ENCODE results near the gene HEPACAM. TPM values are rescaled to one million over a fixed set of nuclear protein-coding genes. Genes with fewer than 3 reads are reported as not detected.

HEPACAM gene
- total RNA-seq, 6 donors from 2014 or later: 0.14 TPM; not detected in 5

DNA sequence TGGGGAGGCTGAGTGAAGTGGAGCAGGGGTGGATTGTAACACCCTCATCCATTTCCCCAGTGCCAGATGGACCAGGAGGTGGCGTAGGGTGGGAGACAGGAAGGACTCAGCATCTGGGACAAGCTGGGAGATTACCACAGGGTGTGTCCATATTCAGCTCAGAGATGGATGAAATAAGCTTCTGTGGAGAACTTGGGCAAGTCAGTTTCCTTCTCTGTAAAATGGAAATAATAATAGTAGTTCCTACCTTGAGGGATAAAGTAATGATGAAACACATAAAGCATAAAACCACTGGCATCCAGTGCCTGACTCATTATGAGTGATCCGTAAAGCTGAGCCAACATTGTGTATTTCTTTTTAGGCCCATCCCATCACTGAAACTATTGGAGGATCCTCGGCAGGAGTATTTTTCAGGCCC lies 37.6 kb downstream of the HEPACAM start:
- no peak for TF ChIP-seq POLR2A (IDR thresholded peaks at IDR 0.05)
- no peak for TF ChIP-seq EP300 (IDR thresholded peaks at IDR 0.05)
- TF ChIP-seq, protein P1, sequence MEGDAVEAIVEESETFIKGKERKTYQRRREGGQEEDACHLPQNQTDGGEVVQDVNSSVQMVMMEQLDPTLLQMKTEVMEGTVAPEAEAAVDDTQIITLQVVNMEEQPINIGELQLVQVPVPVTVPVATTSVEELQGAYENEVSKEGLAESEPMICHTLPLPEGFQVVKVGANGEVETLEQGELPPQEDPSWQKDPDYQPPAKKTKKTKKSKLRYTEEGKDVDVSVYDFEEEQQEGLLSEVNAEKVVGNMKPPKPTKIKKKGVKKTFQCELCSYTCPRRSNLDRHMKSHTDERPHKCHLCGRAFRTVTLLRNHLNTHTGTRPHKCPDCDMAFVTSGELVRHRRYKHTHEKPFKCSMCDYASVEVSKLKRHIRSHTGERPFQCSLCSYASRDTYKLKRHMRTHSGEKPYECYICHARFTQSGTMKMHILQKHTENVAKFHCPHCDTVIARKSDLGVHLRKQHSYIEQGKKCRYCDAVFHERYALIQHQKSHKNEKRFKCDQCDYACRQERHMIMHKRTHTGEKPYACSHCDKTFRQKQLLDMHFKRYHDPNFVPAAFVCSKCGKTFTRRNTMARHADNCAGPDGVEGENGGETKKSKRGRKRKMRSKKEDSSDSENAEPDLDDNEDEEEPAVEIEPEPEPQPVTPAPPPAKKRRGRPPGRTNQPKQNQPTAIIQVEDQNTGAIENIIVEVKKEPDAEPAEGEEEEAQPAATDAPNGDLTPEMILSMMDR (IDR thresholded peaks at IDR 0.05): no peak
- TF ChIP-seq POLR2AphosphoS5 (IDR thresholded peaks at IDR 0.05): no peak
- Histone ChIP-seq H3K4me1 (peaks cover 22 to 32% (median 28%) of the 10 kb centered on the region in 4 donors), H3K36me3 (peaks cover 0 to 21% (median 0%) of the 10 kb centered on the region in 4 donors), H3K4me3 (peak overlapping the region in 1 of 4 donors; percentile 49), H3K9me3 (no peaks in the 10 kb centered on the region), H3K27ac (peak overlapping the region; percentile 84 to 89 (median 86)), H3K27me3 (no peaks in the 10 kb centered on the region)
- ATAC-seq (ENCODE audit: low FRiP score in 2 of 2) (peak in 1 of 2 donors; percentile 60), DNase-seq (no peak)
- 38 to 45% methylated on average over 3 of the region's 3 CpGs for WGBS, 2 donors

DNA sequence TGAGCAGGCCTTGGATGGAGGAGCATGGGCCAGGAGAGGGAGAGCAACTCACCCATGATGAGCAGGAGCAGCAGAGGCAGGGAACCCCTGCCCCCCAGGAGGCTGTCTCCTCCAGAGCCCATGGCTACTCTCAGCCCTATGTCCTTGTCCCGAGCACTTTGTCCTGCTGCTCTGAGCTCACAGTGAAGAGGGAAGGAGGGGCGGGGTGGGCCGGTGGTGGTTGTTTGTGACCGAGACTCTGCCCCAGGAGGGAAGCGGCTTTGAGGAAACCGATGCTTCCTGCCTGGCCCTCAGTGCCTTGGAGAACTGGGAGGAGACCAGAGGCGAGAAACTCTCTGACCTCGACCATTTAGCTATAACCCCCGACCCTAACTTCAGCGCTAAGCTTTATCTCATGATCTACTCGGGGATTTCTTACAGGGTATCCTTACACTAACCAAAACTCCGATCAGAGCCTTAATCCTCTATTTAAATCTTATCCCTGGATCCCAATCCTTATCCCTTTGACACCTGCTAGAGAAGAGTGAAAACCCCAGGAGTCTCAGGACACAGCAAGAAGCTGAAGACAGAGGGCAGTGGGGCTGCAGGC lies 38.1 kb downstream of the HEPACAM start, which contains the start of gene ROBO4:
Gene ROBO4 (minus strand): TSS at position 192 of the 589 bp plus-strand sequence. CDS start 70 bp downstream, at position 122.
- peak; percentile 6 to 55 for ATAC-seq (ENCODE audit: low FRiP score in 2 of 2)
- Histone ChIP-seq H3K9me3 (no peaks in the 10 kb centered on the region), H3K27me3 (no peaks in the 10 kb centered on the region), H3K36me3 (peaks cover 0 to 21% (median 0%) of the 10 kb centered on the region in 4 donors), H3K4me1 (peaks cover 23 to 32% (median 29%) of the 10 kb centered on the region in 4 donors), H3K4me3 (peak within 1 kb of the TSS; percentile 43 to 54 (median 48)), H3K27ac (peak within 1 kb of the TSS; percentile 84 to 89 (median 86))
- DNase-seq: peak; percentile 29 to 47
- TF ChIP-seq, protein P1 (IDR thresholded peaks at IDR 0.05): no peak
- TF ChIP-seq POLR2A (IDR thresholded peaks at IDR 0.05) (peak in 2 of 4 donors; percentile 34 to 35), POLR2AphosphoS5 (IDR thresholded peaks at IDR 0.05) (peak; percentile 62 to 67), EP300 (IDR thresholded peaks at IDR 0.05) (no peak)
- WGBS, 2 donors: 40 to 43% methylated on average over 12 of the region's 12 CpGs

DNA sequence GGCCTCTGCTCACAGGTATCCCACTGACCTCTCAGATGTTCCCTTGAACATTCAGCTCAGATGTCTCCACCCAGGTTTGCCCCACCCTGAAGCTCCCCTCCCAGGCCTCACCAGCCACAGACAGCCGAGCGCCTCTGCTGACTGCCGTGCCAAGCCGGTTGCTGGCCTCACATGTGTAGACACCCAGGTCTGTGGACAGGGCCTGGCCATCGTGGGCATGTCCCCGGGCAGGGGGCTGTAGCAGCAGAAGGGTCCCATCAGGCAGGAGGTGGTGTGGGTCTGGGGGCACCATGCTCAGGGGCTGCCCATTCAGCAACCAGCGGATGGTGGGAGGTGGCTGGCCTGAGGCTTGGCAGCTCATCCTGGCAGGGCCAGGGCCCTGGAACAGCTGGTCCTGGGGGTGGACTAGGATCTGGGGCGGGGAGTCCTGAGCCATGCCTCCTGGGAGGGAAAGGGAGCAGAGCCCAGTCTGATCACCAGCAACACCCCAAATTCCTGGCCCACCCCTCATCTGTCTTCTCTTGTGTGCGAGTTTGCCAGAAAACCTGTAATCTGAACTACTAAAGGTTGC lies 38.9 kb downstream of the HEPACAM start:
- TF ChIP-seq POLR2A (IDR thresholded peaks at IDR 0.05) (no peak), POLR2AphosphoS5 (IDR thresholded peaks at IDR 0.05) (no peak), EP300 (IDR thresholded peaks at IDR 0.05) (no peak)
- TF ChIP-seq, protein P1 (IDR thresholded peaks at IDR 0.05): no peak
- peak in 1 of 2 donors; percentile 54 for ATAC-seq (ENCODE audit: low FRiP score in 2 of 2)
- peak overlapping the region; percentile 84 to 89 (median 86) for H3K27ac ChIP-seq
- H3K27me3 ChIP-seq: no peaks in the 10 kb centered on the region
- peaks cover 31 to 38% (median 35%) of the 10 kb centered on the region in 4 donors for H3K4me1 ChIP-seq
- no peaks in the 10 kb centered on the region for H3K9me3 ChIP-seq
- DNase-seq: peak in 1 of 2 donors; percentile 74
- H3K36me3 ChIP-seq: peaks cover 0 to 25% (median 0%) of the 10 kb centered on the region in 4 donors
- peak overlapping the region; percentile 43 to 54 (median 48) for H3K4me3 ChIP-seq
- 53 to 65% methylated on average over 9 of the region's 9 CpGs for WGBS, 2 donors

DNA sequence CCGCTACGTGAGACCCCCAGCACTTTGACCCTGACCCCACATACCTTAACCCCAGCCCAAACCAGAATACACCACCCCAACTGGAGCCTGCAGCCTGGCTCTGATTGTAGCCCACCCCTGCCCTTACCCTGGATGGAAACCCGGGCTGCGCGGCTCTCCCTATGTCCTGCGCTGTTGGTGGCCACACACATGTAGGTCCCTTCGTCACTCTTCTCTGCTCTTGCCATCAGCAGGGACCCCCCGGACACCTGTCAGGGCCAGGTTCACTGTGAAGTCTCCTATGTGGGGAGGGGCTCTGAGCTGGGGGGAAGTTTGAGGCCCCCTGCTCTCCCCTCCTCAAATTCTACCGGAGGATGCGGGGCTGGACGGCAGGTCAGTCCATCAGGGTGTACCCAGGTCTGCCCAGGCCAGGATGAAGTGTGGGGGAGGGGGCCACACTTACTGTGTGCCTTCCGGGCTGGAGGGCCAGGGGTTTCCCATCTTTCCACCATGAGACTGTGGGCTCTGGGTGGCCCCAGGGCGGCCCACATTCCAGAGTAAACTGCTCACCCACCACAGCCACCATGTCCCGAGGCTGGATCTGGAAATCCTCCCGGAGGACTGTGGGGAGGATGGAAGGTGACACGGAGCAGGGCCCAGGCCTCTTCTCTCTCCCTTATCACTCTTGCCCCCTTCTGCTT lies 39.6 kb downstream of the HEPACAM start:
- 62 to 87% methylated on average over 12 to 15 of the region's 16 CpGs for WGBS, 2 donors
- Histone ChIP-seq H3K4me3 (peak overlapping the region; percentile 43 to 54 (median 48)), H3K4me1 (peaks cover 34 to 44% (median 40%) of the 10 kb centered on the region in 4 donors), H3K27me3 (no peaks in the 10 kb centered on the region), H3K27ac (peak overlapping the region; percentile 84 to 89 (median 86)), H3K36me3 (peaks cover 0 to 32% (median 0%) of the 10 kb centered on the region in 4 donors), H3K9me3 (no peaks in the 10 kb centered on the region)
- ATAC-seq (ENCODE audit: low FRiP score in 2 of 2) (no peak), DNase-seq (no peak)
- TF ChIP-seq POLR2AphosphoS5 (IDR thresholded peaks at IDR 0.05) (peak in 1 of 2 donors; percentile 13), POLR2A (IDR thresholded peaks at IDR 0.05) (no peak), EP300 (IDR thresholded peaks at IDR 0.05) (no peak)
- TF ChIP-seq, protein P1 (IDR thresholded peaks at IDR 0.05): no peak

All from upper lobe of left lung (tissue), 6 donors.